ENCODE measurements around the gene EML2.

EML2 gene

GRCh38 chr19:45641274-45642105 is 2.3 kb upstream of the EML2 start:
- CTCF ChIA-PET, result interaction anchor here (0.5 to 7.8 kb wide), 57 partner anchors 9 to 710 kb away, joined by 3 to 155 read pairs (median 5); partner anchors contain the start of genes FBXO46, FOSB, GIPR and GPR4
- Histone ChIP-seq H3K27ac (ENCODE audit: extremely low read depth, low read depth, low read length) (peak overlapping the region; percentile 37; the same call in 1 of the 2 replicates), H3K9me3 (ENCODE audit: control insufficient read depth, insufficient read depth, low read depth, low read length) (no peaks in the 10 kb centered on the region), H3K36me3 (ENCODE audit: control insufficient read depth in 2 of 2, insufficient read depth in 1 of 2, low read length in 2 of 2) (no peaks in the 10 kb centered on the region; a peak in 1 of 3 replicates), H3K4me1 (ENCODE audit: control insufficient read depth, insufficient read depth, low read length) (peaks cover 15% of the 10 kb centered on the region), H3K4me3 (ENCODE audit: low read depth, low read length) (peak overlapping the region; percentile 28)
- POLR2A ChIA-PET, result interaction anchor here (0.5 to 2.2 kb wide), 26 partner anchors 10 to 602 kb away, joined by 3 to 38 read pairs (median 4); partner anchors contain the start of genes CLASRP, FBXO46, FOSB and OPA3
- TF ChIP-seq ZNF664 (tag by site-specific recombination; IDR thresholded peaks at IDR 0.05) (no peak), ZNF140 (tag by site-specific recombination; IDR thresholded peaks at IDR 0.05) (no peak), OSR2 (tag by site-specific recombination; IDR thresholded peaks at IDR 0.05) (no peak), ZFP69B (tag by site-specific recombination; IDR thresholded peaks at IDR 0.05) (peak; percentile 99), PRDM4 (tag by site-specific recombination; IDR thresholded peaks at IDR 0.05) (no peak), PRDM2 (tag by site-specific recombination; IDR thresholded peaks at IDR 0.05; ENCODE audit: borderline replicate concordance) (no peak), IKZF3 (tag by site-specific recombination; IDR thresholded peaks at IDR 0.05) (no peak), ZNF24 (tag by site-specific recombination; IDR thresholded peaks at IDR 0.05) (0 out of 2 replicates have a peak, but pooled peaks have one; percentile 15), KLF1 (tag by site-specific recombination; IDR thresholded peaks at IDR 0.05) (no peak; the same call in 1 of the 2 replicates), ZNF324 (tag by site-specific recombination; IDR thresholded peaks at IDR 0.05) (no peak), ZNF747 (tag by site-specific recombination; IDR thresholded peaks at IDR 0.05) (no peak), PRDM1 (tag by site-specific recombination; IDR thresholded peaks at IDR 0.05) (no peak), ELK4 (IDR thresholded peaks at IDR 0.05; ENCODE audit: borderline replicate concordance, low read depth, low read length) (no peak), INSM2 (tag by site-specific recombination; IDR thresholded peaks at IDR 0.05) (no peak), HOXA7 (CRISPR knock-in tag; IDR thresholded peaks at IDR 0.05; ENCODE audit: borderline replicate concordance) (no peak), ZNF311 (tag by site-specific recombination; IDR thresholded peaks at IDR 0.05; ENCODE audit: borderline replicate concordance) (no peak), ZBTB7A (tag by site-specific recombination; IDR thresholded peaks at IDR 0.05; ENCODE audit: low read depth) (0 out of 2 replicates have a peak, but pooled peaks have one; percentile 9), WT1 (tag by site-specific recombination; IDR thresholded peaks at IDR 0.05) (no peak), ZSCAN16 (tag by site-specific recombination; IDR thresholded peaks at IDR 0.05) (0 out of 2 replicates have a peak, but pooled peaks have one; percentile 9), MEIS1 (CRISPR knock-in tag; IDR thresholded peaks at IDR 0.05; ENCODE audit: borderline replicate concordance) (no peak), ZNF623 (tag by site-specific recombination; IDR thresholded peaks at IDR 0.05) (no peak), ZNF548 (tag by site-specific recombination; IDR thresholded peaks at IDR 0.05) (no peak), ZNF555 (tag by site-specific recombination; conservative IDR thresholded peaks at IDR 0.05) (no peak), ZNF157 (tag by site-specific recombination; IDR thresholded peaks at IDR 0.05) (no peak), ZNF362 (tag by site-specific recombination; IDR thresholded peaks at IDR 0.05) (no peak), TRIM28 (IDR thresholded peaks at IDR 0.05; ENCODE audit: borderline replicate concordance, low read length) (no peak)
